NT2/D1 (cell line): ENCODE data around the gene SCNN1B.

Experiments used
- SUZ12 ChIP-seq: IDR thresholded peaks from 2 replicates; pipeline ENCODE4 v1.6.1; 2011; ENCODE audit not compliant: insufficient read length, insufficient read depth; ENCODE audit errors: extremely low read depth
- YY1 ChIP-seq: IDR thresholded peaks from 2 replicates; pipeline ENCODE4 v1.6.1; 2011; ENCODE audit not compliant: insufficient read length, insufficient read depth

DNA sequence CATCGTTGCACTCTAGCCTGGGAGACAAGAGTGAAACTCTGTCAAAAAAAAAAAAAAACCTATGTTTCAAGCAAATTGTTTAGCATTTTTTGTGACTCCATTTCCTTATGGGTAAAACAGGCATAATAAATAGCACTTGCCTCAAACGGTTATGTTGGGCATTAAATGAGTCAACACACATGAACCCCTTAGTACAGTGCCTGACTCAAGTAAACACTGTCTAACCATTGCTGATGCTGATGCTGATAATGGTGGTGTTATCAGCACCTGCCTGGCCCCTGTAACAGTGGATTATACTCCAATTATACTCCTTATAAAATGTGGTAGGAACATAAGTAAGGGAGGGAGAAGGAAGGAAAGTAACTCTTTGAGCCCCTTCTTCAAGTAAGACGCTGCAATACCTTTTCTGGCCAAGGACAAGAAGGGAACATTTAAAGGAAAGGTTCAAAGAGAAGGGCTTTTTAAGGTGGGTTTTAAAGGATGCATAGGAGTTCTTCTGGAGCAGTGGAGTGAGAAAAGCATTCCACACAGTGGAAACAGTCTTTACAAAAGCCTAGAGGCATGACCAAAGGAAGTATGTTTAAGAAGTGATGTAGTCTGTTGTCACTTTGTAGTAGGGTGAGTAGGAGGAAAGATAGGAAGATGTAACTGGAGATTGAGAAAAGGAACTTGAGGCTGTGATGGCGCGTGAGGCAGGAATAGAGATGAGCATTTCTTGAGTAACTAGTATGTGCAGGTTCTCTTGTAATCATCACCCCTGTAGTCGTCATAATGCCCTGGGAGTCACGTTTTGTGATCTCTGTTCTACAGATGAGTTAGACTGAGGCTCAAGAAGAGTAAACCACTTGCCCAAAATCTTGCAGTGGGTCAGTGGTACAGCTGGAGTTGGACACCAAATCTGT, 4.3 kb downstream of the SCNN1B start:
- TF ChIP-seq SUZ12 (no peak), YY1 (no peak)
